HEK293 (cell line): Measurements from ENCODE around the gene SLC2A6.

Source experiments
- CTCF ChIA-PET: fragments of 350-600 bp; formaldehyde crosslinking; extraction: SDS; loops from one replicate; lab custom pipeline; 2021; ENCODE audit warnings: antibody characterized with exemption; lab: Yijun Ruan, JAX
- POLR2A ChIA-PET: fragments of 300-600 bp; formaldehyde crosslinking; extraction: SDS; loops from one replicate; lab custom pipeline; 2020; ENCODE audit warnings: antibody characterized with exemption, inconsistent platforms; lab: Yijun Ruan, JAX
- H3K27ac ChIP-seq: fragments of 200-500 bp; sonication (Bioruptor generic); 2 replicates; pipeline ENCODE4 v1.5.1; 2014; ENCODE audit warnings: low read depth, low read length, control low read depth, inconsistent platforms; ENCODE audit errors: extremely low read depth
- H3K36me3 ChIP-seq, 2 experiments: fragments of 200-500 bp in 1 of 2; sonication (Bioruptor generic) in 1 of 2; 1 replicate in 1 of 2; 2 replicates in 1 of 2; pipeline ENCODE4 v1.5.1; 2014 to 2017; ENCODE audit warnings: inconsistent platforms in 2 of 2, low read length in 2 of 2; ENCODE audit not compliant: control insufficient read depth in 2 of 2, insufficient read depth in 1 of 2
- H3K4me1 ChIP-seq: fragments of 200-500 bp; sonication (Bioruptor generic); 2 replicates; pipeline ENCODE4 v1.5.1; 2014; ENCODE audit warnings: mild to moderate bottlenecking, low read length, inconsistent platforms; ENCODE audit not compliant: control insufficient read depth, insufficient read depth
- H3K4me3 ChIP-seq: 2 replicates; pipeline ENCODE4 v1.5.1; 2011; ENCODE audit warnings: low read depth, mild to moderate bottlenecking, control low read depth, low read length, moderate library complexity
- H3K9me3 ChIP-seq: fragments of 200-500 bp; sonication (Bioruptor generic); 2 replicates; pipeline ENCODE4 v1.5.1; 2014; ENCODE audit warnings: low read depth, low read length, inconsistent platforms; ENCODE audit not compliant: control insufficient read depth, insufficient read depth
- EGR2 ChIP-seq: fragments of 450-650 bp; formaldehyde crosslinking; IDR thresholded peaks from 2 replicates; pipeline ENCODE4 v1.5.1; 2016; ENCODE audit warnings: low read depth, missing biosample characterization, missing genetic modification characterization
- HOXC10 ChIP-seq: sonication (generic); formaldehyde crosslinking; IDR thresholded peaks from 2 replicates; pipeline ENCODE4 v1.8.1; 2023; ENCODE audit warnings: mild to moderate bottlenecking, missing genetic modification reagents
- SALL2 ChIP-seq: fragments of 450-650 bp; formaldehyde crosslinking; IDR thresholded peaks from 2 replicates; pipeline ENCODE4 v1.5.0; 2017; ENCODE audit warnings: missing biosample characterization, mild to moderate bottlenecking, missing genetic modification characterization, borderline replicate concordance
- SP3 ChIP-seq: fragments of 450-650 bp; formaldehyde crosslinking; IDR thresholded peaks from 2 replicates; pipeline ENCODE4 v1.5.1; 2016; ENCODE audit warnings: missing biosample characterization, missing genetic modification characterization
- TCF7L2 ChIP-seq: IDR thresholded peaks from 2 replicates; pipeline ENCODE4 v1.6.1; 2011; ENCODE audit warnings: low read depth, mild to moderate bottlenecking, inconsistent platforms, low read length, moderate library complexity, borderline replicate concordance
- ZBTB17 ChIP-seq: fragments of 450-650 bp; formaldehyde crosslinking; IDR thresholded peaks from 2 replicates; pipeline ENCODE4 v1.5.1; 2016; ENCODE audit warnings: missing biosample characterization, missing genetic modification characterization
- ZFHX2 ChIP-seq: fragments of 450-650 bp; formaldehyde crosslinking; conservative IDR thresholded peaks from 2 replicates; pipeline ENCODE4 v1.5.1; 2016; ENCODE audit warnings: missing biosample characterization, missing genetic modification characterization
- ZNF10 ChIP-seq: fragments of 450-650 bp; formaldehyde crosslinking; IDR thresholded peaks from 2 replicates; pipeline ENCODE4 v1.5.1; 2017; ENCODE audit warnings: missing biosample characterization, missing genetic modification characterization
- ZNF530 ChIP-seq: fragments of 450-650 bp; formaldehyde crosslinking; IDR thresholded peaks from 2 replicates; pipeline ENCODE4 v1.5.1; 2016; ENCODE audit warnings: low read depth, missing biosample characterization, missing genetic modification characterization
- ZNF561 ChIP-seq: fragments of 450-650 bp; IDR thresholded peaks from 2 replicates; pipeline ENCODE4 v1.5.1; 2018; ENCODE audit warnings: missing biosample characterization, missing genetic modification characterization, borderline replicate concordance
- ZNF677 ChIP-seq: fragments of 450-650 bp; IDR thresholded peaks from 2 replicates; pipeline ENCODE4 v1.5.0; 2018; ENCODE audit warnings: missing biosample characterization, mild to moderate bottlenecking, missing genetic modification characterization, moderate library complexity
- ZNF707 ChIP-seq: fragments of 450-650 bp; formaldehyde crosslinking; IDR thresholded peaks from 2 replicates; pipeline ENCODE4 v1.5.1; 2016; ENCODE audit warnings: missing biosample characterization, missing genetic modification characterization
- TF ChIP-seq, protein P1 (sequence below): fragments of 450-650 bp; formaldehyde crosslinking; IDR thresholded peaks from 2 replicates; pipeline ENCODE4 v1.5.1; 2016; ENCODE audit warnings: missing biosample characterization, missing genetic modification characterization
- TF ChIP-seq, protein P2 (sequence below): fragments of 450-650 bp; formaldehyde crosslinking; IDR thresholded peaks from 2 replicates; pipeline ENCODE4 v1.5.1; 2016; ENCODE audit warnings: missing biosample characterization, missing genetic modification characterization
- TF ChIP-seq, protein P3 (sequence below): fragments of 450-650 bp; formaldehyde crosslinking; IDR thresholded peaks from 2 replicates; pipeline ENCODE4 v1.5.1; 2016; ENCODE audit warnings: missing biosample characterization, missing genetic modification characterization
- TF ChIP-seq, protein P4 (sequence below): fragments of 450-650 bp; formaldehyde crosslinking; IDR thresholded peaks from 2 replicates; pipeline ENCODE4 v1.5.1; 2016; ENCODE audit warnings: missing biosample characterization, missing genetic modification characterization
- TF ChIP-seq, protein P5 (sequence below): fragments of 450-650 bp; IDR thresholded peaks from 2 replicates; pipeline ENCODE4 v1.5.1; 2018; ENCODE audit warnings: missing biosample characterization, missing genetic modification characterization
- TF ChIP-seq, protein P6 (sequence below): fragments of 450-650 bp; formaldehyde crosslinking; IDR thresholded peaks from 2 replicates; pipeline ENCODE4 v1.5.1; 2016; ENCODE audit warnings: missing biosample characterization, missing genetic modification characterization

Gene SLC2A6

DNA sequence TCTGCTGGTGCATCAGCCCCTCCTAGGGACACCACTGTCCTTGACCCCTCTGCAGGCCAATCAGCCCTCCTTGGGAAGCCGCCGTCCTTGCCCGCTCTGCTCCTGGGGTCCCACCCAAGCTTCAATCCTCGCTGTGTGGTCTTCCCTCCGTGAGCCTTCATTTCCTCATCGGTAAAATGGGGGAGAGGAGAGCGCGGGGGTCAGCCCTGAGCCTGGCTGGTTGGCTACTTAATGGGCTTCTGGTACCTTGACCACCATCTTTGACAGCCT lies 12.7 kb upstream of the SLC2A6 start (continued):
- TF ChIP-seq, protein P1, sequence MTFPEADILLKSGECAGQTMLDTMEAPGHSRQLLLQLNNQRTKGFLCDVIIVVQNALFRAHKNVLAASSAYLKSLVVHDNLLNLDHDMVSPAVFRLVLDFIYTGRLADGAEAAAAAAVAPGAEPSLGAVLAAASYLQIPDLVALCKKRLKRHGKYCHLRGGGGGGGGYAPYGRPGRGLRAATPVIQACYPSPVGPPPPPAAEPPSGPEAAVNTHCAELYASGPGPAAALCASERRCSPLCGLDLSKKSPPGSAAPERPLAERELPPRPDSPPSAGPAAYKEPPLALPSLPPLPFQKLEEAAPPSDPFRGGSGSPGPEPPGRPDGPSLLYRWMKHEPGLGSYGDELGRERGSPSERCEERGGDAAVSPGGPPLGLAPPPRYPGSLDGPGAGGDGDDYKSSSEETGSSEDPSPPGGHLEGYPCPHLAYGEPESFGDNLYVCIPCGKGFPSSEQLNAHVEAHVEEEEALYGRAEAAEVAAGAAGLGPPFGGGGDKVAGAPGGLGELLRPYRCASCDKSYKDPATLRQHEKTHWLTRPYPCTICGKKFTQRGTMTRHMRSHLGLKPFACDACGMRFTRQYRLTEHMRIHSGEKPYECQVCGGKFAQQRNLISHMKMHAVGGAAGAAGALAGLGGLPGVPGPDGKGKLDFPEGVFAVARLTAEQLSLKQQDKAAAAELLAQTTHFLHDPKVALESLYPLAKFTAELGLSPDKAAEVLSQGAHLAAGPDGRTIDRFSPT (tag by site-specific recombination): no peak
- TF ChIP-seq, protein P2, sequence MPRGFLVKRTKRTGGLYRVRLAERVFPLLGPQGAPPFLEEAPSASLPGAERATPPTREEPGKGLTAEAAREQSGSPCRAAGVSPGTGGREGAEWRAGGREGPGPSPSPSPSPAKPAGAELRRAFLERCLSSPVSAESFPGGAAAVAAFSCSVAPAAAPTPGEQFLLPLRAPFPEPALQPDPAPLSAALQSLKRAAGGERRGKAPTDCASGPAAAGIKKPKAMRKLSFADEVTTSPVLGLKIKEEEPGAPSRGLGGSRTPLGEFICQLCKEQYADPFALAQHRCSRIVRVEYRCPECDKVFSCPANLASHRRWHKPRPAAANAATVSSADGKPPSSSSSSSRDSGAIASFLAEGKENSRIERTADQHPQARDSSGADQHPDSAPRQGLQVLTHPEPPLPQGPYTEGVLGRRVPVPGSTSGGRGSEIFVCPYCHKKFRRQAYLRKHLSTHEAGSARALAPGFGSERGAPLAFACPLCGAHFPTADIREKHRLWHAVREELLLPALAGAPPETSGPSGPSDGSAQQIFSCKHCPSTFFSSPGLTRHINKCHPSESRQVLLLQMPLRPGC (tag by site-specific recombination): no peak
- TF ChIP-seq, protein P3, sequence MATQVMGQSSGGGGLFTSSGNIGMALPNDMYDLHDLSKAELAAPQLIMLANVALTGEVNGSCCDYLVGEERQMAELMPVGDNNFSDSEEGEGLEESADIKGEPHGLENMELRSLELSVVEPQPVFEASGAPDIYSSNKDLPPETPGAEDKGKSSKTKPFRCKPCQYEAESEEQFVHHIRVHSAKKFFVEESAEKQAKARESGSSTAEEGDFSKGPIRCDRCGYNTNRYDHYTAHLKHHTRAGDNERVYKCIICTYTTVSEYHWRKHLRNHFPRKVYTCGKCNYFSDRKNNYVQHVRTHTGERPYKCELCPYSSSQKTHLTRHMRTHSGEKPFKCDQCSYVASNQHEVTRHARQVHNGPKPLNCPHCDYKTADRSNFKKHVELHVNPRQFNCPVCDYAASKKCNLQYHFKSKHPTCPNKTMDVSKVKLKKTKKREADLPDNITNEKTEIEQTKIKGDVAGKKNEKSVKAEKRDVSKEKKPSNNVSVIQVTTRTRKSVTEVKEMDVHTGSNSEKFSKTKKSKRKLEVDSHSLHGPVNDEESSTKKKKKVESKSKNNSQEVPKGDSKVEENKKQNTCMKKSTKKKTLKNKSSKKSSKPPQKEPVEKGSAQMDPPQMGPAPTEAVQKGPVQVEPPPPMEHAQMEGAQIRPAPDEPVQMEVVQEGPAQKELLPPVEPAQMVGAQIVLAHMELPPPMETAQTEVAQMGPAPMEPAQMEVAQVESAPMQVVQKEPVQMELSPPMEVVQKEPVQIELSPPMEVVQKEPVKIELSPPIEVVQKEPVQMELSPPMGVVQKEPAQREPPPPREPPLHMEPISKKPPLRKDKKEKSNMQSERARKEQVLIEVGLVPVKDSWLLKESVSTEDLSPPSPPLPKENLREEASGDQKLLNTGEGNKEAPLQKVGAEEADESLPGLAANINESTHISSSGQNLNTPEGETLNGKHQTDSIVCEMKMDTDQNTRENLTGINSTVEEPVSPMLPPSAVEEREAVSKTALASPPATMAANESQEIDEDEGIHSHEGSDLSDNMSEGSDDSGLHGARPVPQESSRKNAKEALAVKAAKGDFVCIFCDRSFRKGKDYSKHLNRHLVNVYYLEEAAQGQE: no peak
- TF ChIP-seq, protein P4, sequence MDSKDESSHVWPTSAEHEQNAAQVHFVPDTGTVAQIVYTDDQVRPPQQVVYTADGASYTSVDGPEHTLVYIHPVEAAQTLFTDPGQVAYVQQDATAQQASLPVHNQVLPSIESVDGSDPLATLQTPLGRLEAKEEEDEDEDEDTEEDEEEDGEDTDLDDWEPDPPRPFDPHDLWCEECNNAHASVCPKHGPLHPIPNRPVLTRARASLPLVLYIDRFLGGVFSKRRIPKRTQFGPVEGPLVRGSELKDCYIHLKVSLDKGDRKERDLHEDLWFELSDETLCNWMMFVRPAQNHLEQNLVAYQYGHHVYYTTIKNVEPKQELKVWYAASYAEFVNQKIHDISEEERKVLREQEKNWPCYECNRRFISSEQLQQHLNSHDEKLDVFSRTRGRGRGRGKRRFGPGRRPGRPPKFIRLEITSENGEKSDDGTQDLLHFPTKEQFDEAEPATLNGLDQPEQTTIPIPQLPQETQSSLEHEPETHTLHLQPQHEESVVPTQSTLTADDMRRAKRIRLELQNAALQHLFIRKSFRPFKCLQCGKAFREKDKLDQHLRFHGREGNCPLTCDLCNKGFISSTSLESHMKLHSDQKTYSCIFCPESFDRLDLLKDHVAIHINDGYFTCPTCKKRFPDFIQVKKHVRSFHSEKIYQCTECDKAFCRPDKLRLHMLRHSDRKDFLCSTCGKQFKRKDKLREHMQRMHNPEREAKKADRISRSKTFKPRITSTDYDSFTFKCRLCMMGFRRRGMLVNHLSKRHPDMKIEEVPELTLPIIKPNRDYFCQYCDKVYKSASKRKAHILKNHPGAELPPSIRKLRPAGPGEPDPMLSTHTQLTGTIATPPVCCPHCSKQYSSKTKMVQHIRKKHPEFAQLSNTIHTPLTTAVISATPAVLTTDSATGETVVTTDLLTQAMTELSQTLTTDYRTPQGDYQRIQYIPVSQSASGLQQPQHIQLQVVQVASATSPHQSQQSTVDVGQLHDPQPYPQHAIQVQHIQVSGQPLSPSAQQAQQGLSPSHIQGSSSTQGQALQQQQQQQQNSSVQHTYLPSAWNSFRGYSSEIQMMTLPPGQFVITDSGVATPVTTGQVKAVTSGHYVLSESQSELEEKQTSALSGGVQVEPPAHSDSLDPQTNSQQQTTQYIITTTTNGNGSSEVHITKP (tag by site-specific recombination): no peak
- TF ChIP-seq, protein P5, sequence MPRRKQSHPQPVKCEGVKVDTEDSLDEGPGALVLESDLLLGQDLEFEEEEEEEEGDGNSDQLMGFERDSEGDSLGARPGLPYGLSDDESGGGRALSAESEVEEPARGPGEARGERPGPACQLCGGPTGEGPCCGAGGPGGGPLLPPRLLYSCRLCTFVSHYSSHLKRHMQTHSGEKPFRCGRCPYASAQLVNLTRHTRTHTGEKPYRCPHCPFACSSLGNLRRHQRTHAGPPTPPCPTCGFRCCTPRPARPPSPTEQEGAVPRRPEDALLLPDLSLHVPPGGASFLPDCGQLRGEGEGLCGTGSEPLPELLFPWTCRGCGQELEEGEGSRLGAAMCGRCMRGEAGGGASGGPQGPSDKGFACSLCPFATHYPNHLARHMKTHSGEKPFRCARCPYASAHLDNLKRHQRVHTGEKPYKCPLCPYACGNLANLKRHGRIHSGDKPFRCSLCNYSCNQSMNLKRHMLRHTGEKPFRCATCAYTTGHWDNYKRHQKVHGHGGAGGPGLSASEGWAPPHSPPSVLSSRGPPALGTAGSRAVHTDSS (tag by site-specific recombination): no peak
- TF ChIP-seq ZNF707: no peak
- no peak for TF ChIP-seq ZNF10

DNA sequence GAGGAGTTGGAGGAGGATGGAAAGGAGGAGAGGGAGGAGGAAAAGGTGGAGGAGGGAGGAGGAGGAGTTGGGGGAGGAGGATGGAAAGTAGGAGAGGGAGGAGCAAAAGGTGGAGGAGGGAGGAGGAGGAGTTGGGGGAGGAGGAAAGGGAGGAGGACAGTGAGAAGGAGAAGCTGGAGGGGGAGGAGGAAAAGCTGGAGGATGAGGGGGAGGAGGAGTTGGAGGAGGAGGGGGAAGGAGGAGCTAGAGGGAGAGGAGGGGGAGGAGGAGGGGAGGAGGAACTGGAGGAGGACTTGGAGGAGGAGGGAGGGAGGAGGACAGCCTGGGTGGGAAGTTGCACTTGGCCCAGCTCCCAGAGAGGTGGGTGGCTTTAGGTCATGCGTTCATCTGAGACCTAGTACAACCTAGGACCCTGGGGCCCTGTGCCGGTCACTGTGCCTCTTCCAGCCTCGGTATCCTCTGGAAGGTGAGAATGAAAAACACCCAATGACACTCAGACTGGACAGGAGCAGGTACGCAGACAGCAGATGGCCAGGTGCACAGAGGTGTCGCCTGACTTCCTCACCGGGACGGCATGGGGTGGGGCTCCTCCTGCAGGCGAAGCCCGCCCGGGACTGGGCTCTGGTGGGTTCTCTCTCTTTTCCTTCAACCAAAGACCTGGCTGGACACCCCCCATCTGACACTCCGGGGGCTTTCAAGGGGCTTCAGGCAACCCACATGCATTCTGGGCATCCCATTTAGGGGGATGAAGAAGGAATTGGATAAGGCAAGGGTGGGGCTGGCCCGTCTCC lies 12.2 kb upstream of the SLC2A6 start:
- Histone ChIP-seq H3K9me3 (no peaks in the 10 kb centered on the region), H3K4me1 (no peaks in the 10 kb centered on the region), H3K4me3 (no peak overlapping the region), H3K27ac (no peak overlapping the region), H3K36me3 (no peaks in the 10 kb centered on the region)
- CTCF ChIA-PET: interaction anchor here (0.6 to 1.8 kb wide), 9 partner anchors 12 to 469 kb away, joined by 3 to 6 read pairs (median 3); no protein-coding TSS in a partner anchor
- POLR2A ChIA-PET: interaction anchor here (0.6 to 1.5 kb wide), 2 partner anchors 12 to 67 kb away, joined by 3 to 4 read pairs; partner anchors contain the start of gene SLC2A6
- TF ChIP-seq, protein P6, sequence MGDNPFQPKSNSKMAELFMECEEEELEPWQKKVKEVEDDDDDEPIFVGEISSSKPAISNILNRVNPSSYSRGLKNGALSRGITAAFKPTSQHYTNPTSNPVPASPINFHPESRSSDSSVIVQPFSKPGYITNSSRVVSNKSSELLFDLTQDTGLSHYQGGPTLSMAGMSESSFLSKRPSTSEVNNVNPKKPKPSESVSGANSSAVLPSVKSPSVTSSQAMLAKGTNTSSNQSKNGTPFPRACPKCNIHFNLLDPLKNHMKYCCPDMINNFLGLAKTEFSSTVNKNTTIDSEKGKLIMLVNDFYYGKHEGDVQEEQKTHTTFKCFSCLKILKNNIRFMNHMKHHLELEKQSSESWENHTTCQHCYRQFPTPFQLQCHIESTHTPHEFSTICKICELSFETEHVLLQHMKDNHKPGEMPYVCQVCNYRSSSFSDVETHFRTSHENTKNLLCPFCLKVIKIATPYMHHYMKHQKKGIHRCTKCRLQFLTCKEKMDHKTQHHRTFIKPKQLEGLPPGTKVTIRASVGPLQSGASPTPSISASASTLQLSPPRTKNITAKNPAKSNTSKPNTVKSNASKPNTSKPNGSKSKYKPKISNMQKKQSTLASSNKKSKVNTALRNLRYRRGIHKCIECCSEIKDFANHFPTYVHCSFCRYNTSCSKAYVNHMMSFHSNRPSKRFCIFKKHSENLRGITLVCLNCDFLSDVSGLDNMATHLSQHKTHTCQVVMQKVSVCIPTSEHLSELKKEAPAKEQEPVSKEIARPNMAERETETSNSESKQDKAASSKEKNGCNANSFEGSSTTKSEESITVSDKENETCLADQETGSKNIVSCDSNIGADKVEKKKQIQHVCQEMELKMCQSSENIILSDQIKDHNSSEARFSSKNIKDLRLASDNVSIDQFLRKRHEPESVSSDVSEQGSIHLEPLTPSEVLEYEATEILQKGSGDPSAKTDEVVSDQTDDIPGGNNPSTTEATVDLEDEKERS (tag by site-specific recombination): no peak
- TF ChIP-seq ZNF677 (tag by site-specific recombination): no peak
- no peak for TF ChIP-seq SALL2 (tag by site-specific recombination)
- no peak for TF ChIP-seq ZNF561 (tag by site-specific recombination)
- no peak for TF ChIP-seq TCF7L2
- no peak for TF ChIP-seq HOXC10
- no peak for TF ChIP-seq ZBTB17 (tag by site-specific recombination)
- peak; percentile 98 for TF ChIP-seq ZFHX2 (tag by site-specific recombination)
- TF ChIP-seq SP3 (tag by site-specific recombination): peak; percentile 90
- no peak for TF ChIP-seq ZNF530 (tag by site-specific recombination)
- peak; percentile 97 for TF ChIP-seq EGR2 (tag by site-specific recombination)
